Sigmoid colon (tissue), 7 donors: ENCODE data around the gene PSMG4. TPM values are rescaled to one million over a fixed set of nuclear protein-coding genes. Genes with fewer than 3 reads are reported as not detected.

ENCODE experiments used
- DNase-seq: peaks from one replicate; pipeline ENCODE4 v3.0.0-alpha.2; 2019
- H3K27ac ChIP-seq, 4 donors: fragments of 200-600 bp; sonication (generic); one replicate each; pipeline ENCODE4 v1.5.1; 2016 to 2019; ENCODE audit warnings: mild to moderate bottlenecking in 1 of 4
- H3K27me3 ChIP-seq, 3 donors: fragments of 200-600 bp; sonication (generic); one replicate each; pipeline ENCODE4 v1.5.1; 2019; ENCODE audit warnings: mild to moderate bottlenecking in 1 of 3
- H3K36me3 ChIP-seq, 4 donors: fragments of 200-600 bp; sonication (generic); one replicate each; pipeline ENCODE4 v1.5.1; 2016 to 2019
- H3K4me1 ChIP-seq, 4 donors: fragments of 200-600 bp; sonication (generic); one replicate each; pipeline ENCODE4 v1.5.1; 2017 to 2019
- H3K4me3 ChIP-seq, 4 donors: fragments of 200-600 bp; sonication (generic); one replicate each; pipeline ENCODE4 v1.5.1; 2017 to 2019; ENCODE audit warnings: mild to moderate bottlenecking in 2 of 4, moderate library complexity in 1 of 4
- H3K9me3 ChIP-seq, 4 donors: fragments of 200-600 bp in 3 of 4; sonication (generic) in 3 of 4; one replicate each; pipeline versions ENCODE4 v1.5.1 to v1.6.1; 2013 to 2019
- CTCF ChIP-seq, 4 experiments: fragments of 450-650 bp in 3 of 4; fragments of 200-600 bp in 1 of 4; IDR thresholded peaks; one replicate each; pipeline ENCODE4 v1.5.1; 2016 to 2019; ENCODE audit warnings: antibody characterized with exemption in 4 of 4, mild to moderate bottlenecking in 3 of 4, moderate library complexity in 2 of 4
- EP300 ChIP-seq, 4 donors: sonication (generic); formaldehyde crosslinking; IDR thresholded peaks; one replicate each; pipeline ENCODE4 v1.6.1; 2017; ENCODE audit warnings: antibody characterized with exemption in 4 of 4
- POLR2A ChIP-seq, 2 donors: fragments of 450-650 bp; IDR thresholded peaks; one replicate each; pipeline ENCODE4 v1.6.1; 2016; ENCODE audit warnings: antibody characterized with exemption in 2 of 2, mild to moderate bottlenecking in 2 of 2, moderate library complexity in 2 of 2
- POLR2AphosphoS5 ChIP-seq, 4 donors: sonication (generic); formaldehyde crosslinking; IDR thresholded peaks; one replicate each; pipeline ENCODE4 v1.6.1; 2017; ENCODE audit warnings: antibody characterized with exemption in 4 of 4
- WGBS, 2 donors: extraction: QIAGEN DNeasy Blood & Tissue Kit; methylation state at CpG; one replicate each; pipeline ENCODE4 v1.1.7; 2013; 5-methylcytosine and 5-hydroxymethylcytosine counted together
- intact Hi-C: fragments of 100-400 bp; cut with DNase I; formaldehyde crosslinking; loops from one replicate; pipeline ENCODE4 v1.15.1; 2023
- polyA plus RNA-seq, 3 donors: library from polyadenylated mRNA; stranded (reverse); fragments of 200-250 nt; gene quantifications; one replicate each; pipeline ENCODE4 v1.2.3, GENCODE V29; 2013
- total RNA-seq, 4 donors: library from RNA; depleted of rRNA; stranded (reverse); fragments of >200 nt; gene quantifications; one replicate each; pipeline ENCODE4 v1.1.0, GENCODE V29; 2016
- donor health status: healthy with polysubstance abuse.
- donor health status: Bipolar disorder and iron deficiency.
- donor health status: healthy.

Gene PSMG4
- total and polyA plus RNA-seq, 7 donors = 14.6 to 39.0 (median 30.0) TPM

GRCh38 chr6:3220366-3220765, 38.4 kb upstream of the PSMG4 start:
- H3K4me1 ChIP-seq = no peaks in the 10 kb centered on the region
- H3K4me3 ChIP-seq = no peak overlapping the region
- intact Hi-C loops = no loop called here
- H3K9me3 ChIP-seq = no peaks in the 10 kb centered on the region
- H3K27ac ChIP-seq = no peak overlapping the region
- TF ChIP-seq POLR2AphosphoS5 (IDR thresholded peaks at IDR 0.05) (no peak), CTCF (IDR thresholded peaks at IDR 0.05) (no peak), EP300 (IDR thresholded peaks at IDR 0.05) (no peak), POLR2A (IDR thresholded peaks at IDR 0.05) (no peak)
- DNase-seq = no peak
- WGBS, 2 donors = 86 to 88% methylated on average over 2 of the region's 2 CpGs
- H3K36me3 ChIP-seq = no peaks in the 10 kb centered on the region
- H3K27me3 ChIP-seq = no peaks in the 10 kb centered on the region

GRCh38 chr6:3221578-3221977, 37.2 kb upstream of the PSMG4 start:
- Histone ChIP-seq H3K27me3 (peaks cover 0 to under 1% (median 0%) of the 10 kb centered on the region in 3 donors), H3K9me3 (no peaks in the 10 kb centered on the region), H3K27ac (no peak overlapping the region), H3K36me3 (no peaks in the 10 kb centered on the region), H3K4me3 (no peak overlapping the region), H3K4me1 (peaks cover 0 to 3% (median 2%) of the 10 kb centered on the region in 4 donors)
- no peak for DNase-seq
- WGBS, 2 donors = 92 to 95% methylated on average over 4 of the region's 4 CpGs
- TF ChIP-seq POLR2A (IDR thresholded peaks at IDR 0.05) (no peak), CTCF (IDR thresholded peaks at IDR 0.05) (no peak), POLR2AphosphoS5 (IDR thresholded peaks at IDR 0.05) (no peak), EP300 (IDR thresholded peaks at IDR 0.05) (no peak)
- intact Hi-C loops = no loop called here

GRCh38 chr6:3222506-3223038, 36.2 kb upstream of the PSMG4 start:
- Histone ChIP-seq H3K27ac (no peak overlapping the region), H3K4me1 (peaks cover 0 to 13% (median 12%) of the 10 kb centered on the region in 4 donors), H3K36me3 (no peaks in the 10 kb centered on the region), H3K4me3 (no peak overlapping the region), H3K27me3 (peaks cover 0 to 11% (median 10%) of the 10 kb centered on the region in 3 donors), H3K9me3 (no peaks in the 10 kb centered on the region)
- no peak for DNase-seq
- TF ChIP-seq POLR2A (IDR thresholded peaks at IDR 0.05) = no peak
- 81 to 93% methylated on average over 4 of the region's 4 CpGs for WGBS, 2 donors
- intact Hi-C loops = no loop called here

- peaks cover 14 to 45% (median 42%) of the 10 kb centered on the region in 3 donors for H3K27me3 ChIP-seq
- no peaks in the 10 kb centered on the region for H3K36me3 ChIP-seq
- peak overlapping the region in 1 of 4 donors; percentile 52 for H3K4me3 ChIP-seq
- intact Hi-C loops = no loop called here
- no peak for DNase-seq
- peaks cover 0 to 47% (median 43%) of the 10 kb centered on the region in 4 donors for H3K4me1 ChIP-seq
- no peak overlapping the region for H3K27ac ChIP-seq
- H3K9me3 ChIP-seq = no peaks in the 10 kb centered on the region
- 87 to 90% methylated on average over 10 of the region's 10 CpGs for WGBS, 2 donors
- no peak for TF ChIP-seq POLR2AphosphoS5 (IDR thresholded peaks at IDR 0.05)
- no peak for TF ChIP-seq POLR2A (IDR thresholded peaks at IDR 0.05)
- no peak for TF ChIP-seq CTCF (IDR thresholded peaks at IDR 0.05)
- TF ChIP-seq EP300 (IDR thresholded peaks at IDR 0.05) = no peak
These were observed 32.7 kb upstream of the PSMG4 start for GRCh38 chr6:3226042-3226441.

- Histone ChIP-seq H3K9me3 (no peaks in the 10 kb centered on the region), H3K27me3 (peaks cover 15 to 51% (median 42%) of the 10 kb centered on the region in 3 donors), H3K4me1 (peaks cover 0 to 48% (median 46%) of the 10 kb centered on the region in 4 donors), H3K36me3 (no peaks in the 10 kb centered on the region), H3K4me3 (peak overlapping the region; percentile 32 to 56 (median 48)), H3K27ac (peak overlapping the region in 3 of 4 donors; percentile 42 to 91 (median 45))
- intact Hi-C loops = no loop called here
- WGBS, 2 donors = 2 to 3% methylated on average over 54 of the region's 54 CpGs
- TF ChIP-seq EP300 (IDR thresholded peaks at IDR 0.05) (no peak), CTCF (IDR thresholded peaks at IDR 0.05) (no peak), POLR2AphosphoS5 (IDR thresholded peaks at IDR 0.05) (no peak), POLR2A (IDR thresholded peaks at IDR 0.05) (no peak)
- DNase-seq = no peak
These were observed 32.0 kb upstream of the PSMG4 start for GRCh38 chr6:3226481-3227362.
